LNCAP (cell line): Measurements from ENCODE around the gene LRP3.

Experiments used
- CTCF ChIP-seq: fragments of 450-650 bp; IDR thresholded peaks from 2 replicates; pipeline ENCODE4 v1.5.1; 2017; ENCODE audit warnings: mild to moderate bottlenecking

LRP3 gene

DNA sequence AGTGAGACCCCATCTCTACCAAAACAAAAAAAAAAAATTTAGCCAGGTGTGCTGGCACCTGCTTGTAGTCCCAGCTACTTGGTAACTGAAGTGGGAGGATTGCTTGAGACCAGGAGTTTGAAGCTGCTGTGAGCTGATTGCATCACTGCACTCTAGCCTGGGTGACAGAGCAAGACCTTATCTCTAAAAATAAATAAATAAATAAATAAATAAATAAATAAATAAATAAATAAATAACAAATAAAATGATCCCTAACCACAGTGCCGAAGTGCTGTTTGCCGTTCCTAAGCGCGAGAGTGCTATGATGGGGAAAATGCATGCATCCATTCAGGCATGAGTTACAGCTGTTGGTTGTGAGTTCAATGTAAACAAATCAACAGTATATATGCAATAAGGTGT lies 35.0 kb upstream of the LRP3 start:
- no peak for TF ChIP-seq CTCF

DNA sequence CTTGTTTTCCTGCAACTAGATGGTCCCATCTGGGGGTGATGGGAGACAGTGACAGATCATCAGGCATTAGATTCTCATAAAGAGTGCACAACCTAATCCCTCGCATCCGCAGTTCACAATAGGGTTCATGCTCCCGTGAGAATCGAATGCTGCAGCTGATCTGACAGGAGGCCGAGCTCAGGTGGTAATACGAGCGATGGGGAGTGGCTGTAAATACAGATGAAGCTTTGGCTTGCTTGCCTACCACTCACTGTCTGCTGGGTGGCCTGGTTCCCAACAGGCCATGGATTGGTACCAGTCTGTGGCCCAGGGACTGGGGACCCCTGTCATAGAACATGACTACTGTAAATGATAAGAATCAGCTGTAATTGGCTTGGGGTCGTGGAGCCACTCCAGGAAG lies 34.2 kb upstream of the LRP3 start:
- no peak for TF ChIP-seq CTCF

- TF ChIP-seq CTCF, result no peak
Observed at GRCh38 chr19:33161201-33161600, 32.9 kb upstream of the LRP3 start.

- no peak for TF ChIP-seq CTCF
Observed at GRCh38 chr19:33163481-33163880, 30.6 kb upstream of the LRP3 start.

- TF ChIP-seq CTCF, result no peak
Observed at GRCh38 chr19:33167438-33167837, 26.7 kb upstream of the LRP3 start.

- no peak for TF ChIP-seq CTCF
Observed at GRCh38 chr19:33168528-33168927, 25.6 kb upstream of the LRP3 start.

DNA sequence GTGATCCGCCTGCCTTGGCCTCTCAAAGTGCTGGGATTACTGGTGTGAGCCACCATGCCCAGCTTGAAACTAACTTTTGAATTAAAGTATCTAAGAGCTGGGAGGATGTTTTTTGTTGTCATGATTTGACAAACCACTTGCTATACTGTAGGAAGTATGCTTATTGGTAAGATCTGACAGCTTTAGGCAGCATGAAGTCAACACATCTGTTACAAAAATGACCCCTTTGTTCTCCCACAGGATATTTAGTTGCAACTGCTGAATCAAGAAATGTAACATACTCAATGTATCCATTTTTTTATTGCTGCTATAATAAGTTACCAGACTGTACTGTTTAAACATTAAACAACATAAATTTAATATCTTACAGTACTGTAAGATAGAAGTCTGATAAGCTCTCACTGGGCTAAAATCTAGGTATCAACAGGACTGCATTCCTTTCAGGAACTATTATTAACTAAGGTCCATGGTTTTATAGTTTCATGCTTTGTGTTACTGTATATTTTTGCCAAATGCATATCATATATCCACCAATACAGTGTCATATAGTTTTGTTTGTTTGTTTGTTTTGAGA lies 22.8 kb upstream of the LRP3 start:
- TF ChIP-seq CTCF, result no peak

DNA sequence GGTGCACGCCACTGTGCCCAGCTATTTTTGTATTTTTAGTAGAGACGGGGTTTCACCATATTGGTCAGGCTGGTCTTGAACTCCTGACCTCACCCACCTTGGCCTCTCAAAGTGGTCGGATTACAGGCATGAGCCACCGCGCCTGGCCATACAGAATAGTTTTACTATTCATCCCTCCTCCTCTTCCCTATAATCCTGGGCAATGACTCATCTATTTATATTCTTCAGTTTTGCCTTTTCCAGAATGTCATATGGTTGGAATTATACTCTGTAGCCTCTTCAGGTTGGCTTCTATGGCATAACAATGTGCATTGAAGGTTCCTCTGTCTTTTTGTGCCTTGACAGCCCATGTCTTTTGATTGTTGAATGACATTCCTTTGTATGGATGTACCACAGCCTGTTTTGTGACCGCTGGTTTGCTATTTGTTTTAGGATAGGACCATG lies 22.2 kb upstream of the LRP3 start:
- TF ChIP-seq CTCF, result no peak
